SK-N-SH (cell line): ENCODE data around the gene STT3A.

Source experiments
- ELF1 ChIP-seq: IDR thresholded peaks from 2 replicates; pipeline ENCODE4 v1.4.0; 2012
- EP300 ChIP-seq, 2 experiments: IDR thresholded peaks; 2 replicates each; pipeline versions ENCODE4 v1.4.0 to v1.6.1; 2012; ENCODE audit warnings: borderline replicate concordance in 1 of 2, low read depth in 1 of 2, low read length in 1 of 2
- EZH2phosphoT487 ChIP-seq: fragments of 200-600 bp; sonication (generic); IDR thresholded peaks from 2 replicates; pipeline ENCODE4 v1.6.1; 2017; ENCODE audit warnings: low read depth, mixed run types, mild to moderate bottlenecking, antibody characterized with exemption, moderate library complexity, borderline replicate concordance
- FOXJ3 ChIP-seq: sonication (generic); formaldehyde crosslinking; IDR thresholded peaks from 2 replicates; pipeline ENCODE4 v1.5.1; 2020; ENCODE audit warnings: mild to moderate bottlenecking, missing genetic modification reagents
- GABPA ChIP-seq: IDR thresholded peaks from 2 replicates; pipeline ENCODE4 v1.4.0; 2012; ENCODE audit warnings: low read depth, mild to moderate bottlenecking
- NFIC ChIP-seq: IDR thresholded peaks from 2 replicates; pipeline ENCODE4 v1.4.0; 2012; ENCODE audit warnings: borderline replicate concordance
- POLR2AphosphoS5 ChIP-seq: IDR thresholded peaks from 2 replicates; pipeline ENCODE4 v1.6.1; 2012; ENCODE audit warnings: low read depth, low read length
- SMC3 ChIP-seq: IDR thresholded peaks from 2 replicates; pipeline ENCODE4 v1.6.1; 2012; ENCODE audit warnings: low read depth, low read length, improper control_type of control experiment
- TF ChIP-seq, protein P1 (sequence below): IDR thresholded peaks from 2 replicates; pipeline ENCODE4 v1.6.1; 2012; ENCODE audit warnings: mild to moderate bottlenecking, low read depth, low read length, moderate library complexity
- TF ChIP-seq, protein P2 (sequence below): fragments of 200-600 bp; sonication (generic); IDR thresholded peaks from 2 replicates; pipeline ENCODE4 v1.6.1; 2017; ENCODE audit warnings: antibody characterized with exemption, mild to moderate bottlenecking, moderate library complexity
- TF ChIP-seq, protein P3 (sequence below): fragments of 150-350 bp; IDR thresholded peaks from 2 replicates; pipeline ENCODE4 v1.6.1; 2017; ENCODE audit warnings: antibody characterized with exemption, low read length, low read depth, borderline replicate concordance
- TF ChIP-seq, protein P4 (sequence below): IDR thresholded peaks from 2 replicates; pipeline ENCODE4; 2012

DNA sequence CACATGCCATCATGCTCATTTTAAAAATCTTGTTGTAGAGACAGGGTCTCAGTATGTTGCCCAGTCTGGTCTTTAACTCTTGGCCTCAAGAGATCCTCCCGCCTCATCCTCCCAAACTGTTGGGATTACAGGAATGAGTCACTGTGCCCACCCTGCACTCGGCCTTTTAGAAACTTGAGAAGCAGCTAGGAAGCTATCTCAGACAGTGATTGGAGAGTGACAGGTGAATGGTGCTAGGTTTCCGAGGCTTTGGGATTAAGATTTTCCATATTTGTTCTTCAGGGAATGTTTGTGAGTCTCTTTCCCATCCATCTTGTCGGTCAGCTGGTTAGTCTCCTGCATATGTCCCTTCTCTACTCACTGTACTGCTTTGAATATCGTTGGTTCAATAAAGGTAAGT, 12.8 kb upstream of the STT3A start:
- no peak for TF ChIP-seq FOXJ3 (CRISPR knock-in tag)
- TF ChIP-seq, protein P1, sequence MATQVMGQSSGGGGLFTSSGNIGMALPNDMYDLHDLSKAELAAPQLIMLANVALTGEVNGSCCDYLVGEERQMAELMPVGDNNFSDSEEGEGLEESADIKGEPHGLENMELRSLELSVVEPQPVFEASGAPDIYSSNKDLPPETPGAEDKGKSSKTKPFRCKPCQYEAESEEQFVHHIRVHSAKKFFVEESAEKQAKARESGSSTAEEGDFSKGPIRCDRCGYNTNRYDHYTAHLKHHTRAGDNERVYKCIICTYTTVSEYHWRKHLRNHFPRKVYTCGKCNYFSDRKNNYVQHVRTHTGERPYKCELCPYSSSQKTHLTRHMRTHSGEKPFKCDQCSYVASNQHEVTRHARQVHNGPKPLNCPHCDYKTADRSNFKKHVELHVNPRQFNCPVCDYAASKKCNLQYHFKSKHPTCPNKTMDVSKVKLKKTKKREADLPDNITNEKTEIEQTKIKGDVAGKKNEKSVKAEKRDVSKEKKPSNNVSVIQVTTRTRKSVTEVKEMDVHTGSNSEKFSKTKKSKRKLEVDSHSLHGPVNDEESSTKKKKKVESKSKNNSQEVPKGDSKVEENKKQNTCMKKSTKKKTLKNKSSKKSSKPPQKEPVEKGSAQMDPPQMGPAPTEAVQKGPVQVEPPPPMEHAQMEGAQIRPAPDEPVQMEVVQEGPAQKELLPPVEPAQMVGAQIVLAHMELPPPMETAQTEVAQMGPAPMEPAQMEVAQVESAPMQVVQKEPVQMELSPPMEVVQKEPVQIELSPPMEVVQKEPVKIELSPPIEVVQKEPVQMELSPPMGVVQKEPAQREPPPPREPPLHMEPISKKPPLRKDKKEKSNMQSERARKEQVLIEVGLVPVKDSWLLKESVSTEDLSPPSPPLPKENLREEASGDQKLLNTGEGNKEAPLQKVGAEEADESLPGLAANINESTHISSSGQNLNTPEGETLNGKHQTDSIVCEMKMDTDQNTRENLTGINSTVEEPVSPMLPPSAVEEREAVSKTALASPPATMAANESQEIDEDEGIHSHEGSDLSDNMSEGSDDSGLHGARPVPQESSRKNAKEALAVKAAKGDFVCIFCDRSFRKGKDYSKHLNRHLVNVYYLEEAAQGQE = no peak
- TF ChIP-seq, protein P2, sequence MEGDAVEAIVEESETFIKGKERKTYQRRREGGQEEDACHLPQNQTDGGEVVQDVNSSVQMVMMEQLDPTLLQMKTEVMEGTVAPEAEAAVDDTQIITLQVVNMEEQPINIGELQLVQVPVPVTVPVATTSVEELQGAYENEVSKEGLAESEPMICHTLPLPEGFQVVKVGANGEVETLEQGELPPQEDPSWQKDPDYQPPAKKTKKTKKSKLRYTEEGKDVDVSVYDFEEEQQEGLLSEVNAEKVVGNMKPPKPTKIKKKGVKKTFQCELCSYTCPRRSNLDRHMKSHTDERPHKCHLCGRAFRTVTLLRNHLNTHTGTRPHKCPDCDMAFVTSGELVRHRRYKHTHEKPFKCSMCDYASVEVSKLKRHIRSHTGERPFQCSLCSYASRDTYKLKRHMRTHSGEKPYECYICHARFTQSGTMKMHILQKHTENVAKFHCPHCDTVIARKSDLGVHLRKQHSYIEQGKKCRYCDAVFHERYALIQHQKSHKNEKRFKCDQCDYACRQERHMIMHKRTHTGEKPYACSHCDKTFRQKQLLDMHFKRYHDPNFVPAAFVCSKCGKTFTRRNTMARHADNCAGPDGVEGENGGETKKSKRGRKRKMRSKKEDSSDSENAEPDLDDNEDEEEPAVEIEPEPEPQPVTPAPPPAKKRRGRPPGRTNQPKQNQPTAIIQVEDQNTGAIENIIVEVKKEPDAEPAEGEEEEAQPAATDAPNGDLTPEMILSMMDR = no peak
- TF ChIP-seq, protein P3, sequence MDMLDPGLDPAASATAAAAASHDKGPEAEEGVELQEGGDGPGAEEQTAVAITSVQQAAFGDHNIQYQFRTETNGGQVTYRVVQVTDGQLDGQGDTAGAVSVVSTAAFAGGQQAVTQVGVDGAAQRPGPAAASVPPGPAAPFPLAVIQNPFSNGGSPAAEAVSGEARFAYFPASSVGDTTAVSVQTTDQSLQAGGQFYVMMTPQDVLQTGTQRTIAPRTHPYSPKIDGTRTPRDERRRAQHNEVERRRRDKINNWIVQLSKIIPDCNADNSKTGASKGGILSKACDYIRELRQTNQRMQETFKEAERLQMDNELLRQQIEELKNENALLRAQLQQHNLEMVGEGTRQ = no peak
- no peak for TF ChIP-seq POLR2AphosphoS5
- no peak for TF ChIP-seq EZH2phosphoT487
- TF ChIP-seq ELF1 = no peak
- no peak for TF ChIP-seq EP300 (IDR thresholded peaks at IDR 0.05; ENCODE audit: borderline replicate concordance in 1 of 2, low read depth in 1 of 2, low read length in 1 of 2)
- TF ChIP-seq GABPA = no peak
- TF ChIP-seq SMC3 = no peak
- TF ChIP-seq NFIC = no peak
- TF ChIP-seq, protein P4, sequence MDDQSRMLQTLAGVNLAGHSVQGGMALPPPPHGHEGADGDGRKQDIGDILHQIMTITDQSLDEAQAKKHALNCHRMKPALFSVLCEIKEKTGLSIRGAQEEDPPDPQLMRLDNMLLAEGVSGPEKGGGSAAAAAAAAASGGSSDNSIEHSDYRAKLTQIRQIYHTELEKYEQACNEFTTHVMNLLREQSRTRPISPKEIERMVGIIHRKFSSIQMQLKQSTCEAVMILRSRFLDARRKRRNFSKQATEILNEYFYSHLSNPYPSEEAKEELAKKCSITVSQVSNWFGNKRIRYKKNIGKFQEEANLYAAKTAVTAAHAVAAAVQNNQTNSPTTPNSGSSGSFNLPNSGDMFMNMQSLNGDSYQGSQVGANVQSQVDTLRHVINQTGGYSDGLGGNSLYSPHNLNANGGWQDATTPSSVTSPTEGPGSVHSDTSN = no peak
